ELR (cell line): Measurements from ENCODE around the gene KCNH8.
A peak's percentile ranks its signal among the peaks of the same experiment; 100 is the strongest.
"Not testable (repeated sequence)": the region's sequence is repeated elsewhere in the genome, so short reads cannot be mapped to it uniquely, and the experiment has no call there.

Experiments used
- DNase-seq: peaks from one replicate; pipeline ENCODE4 v3.0.0-alpha.2; 2015; ENCODE audit warnings: low read depth

KCNH8 gene

GRCh38 chr3:19147905-19148767 lies at the start of gene KCNH8:
TSS of gene KCNH8 (plus strand) at chr3:19148510. CDS start at chr3:19148720, 210 bp downstream.
- DNase-seq: no peak

- not testable (repeated sequence) for DNase-seq
These were observed 45.5 kb upstream of the KCNH8 start for GRCh38 chr3:19102654-19103290.

GRCh38 chr3:19103510-19103909 lies 44.8 kb upstream of the KCNH8 start:
- no peak for DNase-seq

GRCh38 chr3:19104459-19104858 lies 43.9 kb upstream of the KCNH8 start:
- DNase-seq: no peak

GRCh38 chr3:19105826-19106225 lies 42.5 kb upstream of the KCNH8 start:
- DNase-seq: no peak

- DNase-seq: no peak
These were observed 42.0 kb upstream of the KCNH8 start for GRCh38 chr3:19106307-19106706.

GRCh38 chr3:19107719-19108118 lies 40.6 kb upstream of the KCNH8 start:
- no peak for DNase-seq

- DNase-seq: no peak
These were observed 37.9 kb upstream of the KCNH8 start for GRCh38 chr3:19110335-19110895.

GRCh38 chr3:19114461-19114860 lies 33.8 kb upstream of the KCNH8 start:
- DNase-seq: no peak

- DNase-seq: no peak
These were observed 32.1 kb upstream of the KCNH8 start for GRCh38 chr3:19116239-19116638.

- DNase-seq: no peak
These were observed 23.6 kb upstream of the KCNH8 start for GRCh38 chr3:19124752-19125151.

GRCh38 chr3:19139863-19140262 lies 8.4 kb upstream of the KCNH8 start:
- DNase-seq: no peak

- DNase-seq: peak; percentile 34
These were observed 1.3 kb upstream of the KCNH8 start for GRCh38 chr3:19146685-19147650.

GRCh38 chr3:19148768-19149091 lies 420 bp downstream of the KCNH8 start:
- DNase-seq: no peak

- peak; percentile 1 for DNase-seq
These were observed 1.1 kb downstream of the KCNH8 start for GRCh38 chr3:19149368-19149767.

- DNase-seq: no peak
These were observed 2.9 kb downstream of the KCNH8 start for GRCh38 chr3:19151171-19151570.

GRCh38 chr3:19154693-19155250 lies 6.5 kb downstream of the KCNH8 start:
- DNase-seq: no peak

- no peak for DNase-seq
These were observed 7.1 kb downstream of the KCNH8 start for GRCh38 chr3:19155375-19155774.

GRCh38 chr3:19159966-19160635 lies 11.8 kb downstream of the KCNH8 start:
- DNase-seq: no peak

- DNase-seq: no peak
These were observed 17.3 kb downstream of the KCNH8 start for GRCh38 chr3:19165654-19166053.

- no peak for DNase-seq
These were observed 23.5 kb downstream of the KCNH8 start for GRCh38 chr3:19171794-19172193.
